HCT116 (cell line): Measurements from ENCODE around the gene DLEC1. TPM values are rescaled to one million over a fixed set of nuclear protein-coding genes. Genes with fewer than 3 reads are reported as not detected.

Experiments
- ATAC-seq: fragments of 200-7000 bp; cut with Tn5 transposase; 2 replicates; pipeline ENCODE4 v1.9.1; 2020; ENCODE audit warnings: mild to moderate bottlenecking, moderate library complexity
- BruUV-seq: library from RNA; stranded (reverse); fragments of 400-500 nt; replicated peaks from 2 replicates; lab custom pipeline; 2021; lab: Mats Ljungman, UMichigan
- CTCF ChIA-PET: fragments of 300-600 bp; sonication (Branson Sonifier 250); formaldehyde crosslinking; loops from one replicate; lab custom pipeline; 2021; ENCODE audit warnings: antibody characterized with exemption; lab: Charles Lee
- POLR2A ChIA-PET: fragments of 300-600, 350-600 bp; sonication (Branson Sonifier 250); formaldehyde crosslinking; loops from one replicate; lab custom pipeline; 2021; ENCODE audit warnings: antibody characterized with exemption; lab: Charles Lee
- RAD21 ChIA-PET, 2 experiments: fragments of 300-600 bp; sonication (Branson Sonifier 250); formaldehyde crosslinking; loops; one replicate each; lab custom pipeline; 2023; ENCODE audit warnings: low total read pairs in 2 of 2; ENCODE audit not compliant: uncharacterized antibody in 2 of 2, unreplicated experiment in 2 of 2, low non-redundant PET in 1 of 2; lab: Charles Lee
- DNase-seq: peaks from one replicate; pipeline ENCODE4 v3.0.0-alpha.2; 2010; ENCODE audit warnings: low read depth, low spot score
- H2AFZ ChIP-seq: fragments of 200-600 bp; shearing (Covaris generic), sonication (generic); 2 replicates; pipeline ENCODE4 v1.6.1; 2017; ENCODE audit warnings: low read depth, mixed run types, mixed read lengths, antibody characterized with exemption, low read length; ENCODE audit not compliant: poor library complexity, severe bottlenecking
- H3K27ac ChIP-seq: 2 replicates; pipeline ENCODE4 v1.5.1; 2012; ENCODE audit warnings: low read depth, low read length
- H3K27me3 ChIP-seq: fragments of 200-600 bp; sonication (generic); 2 replicates; pipeline ENCODE4 v1.6.1; 2016; ENCODE audit warnings: mixed run types, low read length, mixed read lengths; ENCODE audit not compliant: insufficient read depth
- H3K36me3 ChIP-seq, 2 experiments: fragments of 200-500 bp in 1 of 2; fragments of 200-600 bp in 1 of 2; sonication (Bioruptor generic) in 1 of 2; sonication (generic) in 1 of 2; 2 replicates each; pipeline versions ENCODE4 v1.5.1 to v1.6.1; 2014 to 2016; ENCODE audit warnings: low read length in 2 of 2, inconsistent platforms in 1 of 2, mixed read lengths in 1 of 2, mixed run types in 1 of 2; ENCODE audit not compliant: insufficient read depth in 2 of 2, control insufficient read depth in 1 of 2
- H3K4me1 ChIP-seq, 2 experiments: fragments of 200-600 bp in 1 of 2; sonication (generic) in 1 of 2; 2 replicates each; pipeline versions ENCODE4 v1.5.1 to v1.6.1; 2012 to 2017; ENCODE audit warnings: low read length in 2 of 2, inconsistent platforms in 1 of 2, mild to moderate bottlenecking in 1 of 2, mixed read lengths in 1 of 2, mixed run types in 1 of 2, moderate library complexity in 1 of 2; ENCODE audit not compliant: insufficient read depth in 2 of 2, control insufficient read depth in 1 of 2
- H3K4me2 ChIP-seq: fragments of 200-600 bp; sonication (generic); 2 replicates; pipeline ENCODE4 v1.6.1; 2017; ENCODE audit warnings: mixed run types, low read length, mixed read lengths
- H3K4me3 ChIP-seq, 2 experiments: fragments of 200-600 bp in 1 of 2; sonication (generic) in 1 of 2; replicated peaks in 1 of 2; 2 replicates each; pipeline ENCODE4 v1.5.1; 2011 to 2016; ENCODE audit warnings: low read length in 2 of 2, control low read depth in 1 of 2, low read depth in 1 of 2, mild to moderate bottlenecking in 1 of 2, mixed read lengths in 1 of 2, mixed run types in 1 of 2
- H3K79me2 ChIP-seq: fragments of 200-600 bp; sonication (generic); 2 replicates; pipeline ENCODE4 v1.6.1; 2017; ENCODE audit warnings: mild to moderate bottlenecking, mixed run types, low read length, moderate library complexity, mixed read lengths; ENCODE audit not compliant: insufficient read depth
- H3K9ac ChIP-seq: fragments of 200-600 bp; sonication (generic); 2 replicates; pipeline ENCODE4 v1.6.1; 2016; ENCODE audit warnings: low read length, mixed read lengths
- H3K9me2 ChIP-seq: fragments of 200-600 bp; sonication (generic), shearing (Covaris generic); 2 replicates; pipeline ENCODE4 v1.6.1; 2017; ENCODE audit warnings: mixed run types, mild to moderate bottlenecking, moderate library complexity; ENCODE audit not compliant: insufficient read depth
- H3K9me3 ChIP-seq, 2 experiments: fragments of 200-500 bp in 1 of 2; fragments of 200-600 bp in 1 of 2; sonication (Bioruptor generic) in 1 of 2; sonication (generic) in 1 of 2; 2 replicates each; pipeline ENCODE4 v1.6.1; 2014 to 2017; ENCODE audit warnings: low read length in 2 of 2, mixed read lengths in 2 of 2, inconsistent platforms in 1 of 2, low read depth in 1 of 2, mild to moderate bottlenecking in 1 of 2, mixed run types in 1 of 2, moderate library complexity in 1 of 2; ENCODE audit not compliant: control insufficient read depth in 1 of 2, insufficient read depth in 1 of 2
- H4K20me1 ChIP-seq: fragments of 200-600 bp; sonication (generic), shearing (Covaris generic); 2 replicates; pipeline ENCODE4 v1.6.1; 2017; ENCODE audit warnings: mixed run types, mild to moderate bottlenecking, moderate library complexity; ENCODE audit not compliant: insufficient read depth
- CBX3 ChIP-seq: IDR thresholded peaks from 2 replicates; pipeline ENCODE4 v1.6.1; 2012; ENCODE audit warnings: low read depth
- CEBPB ChIP-seq: IDR thresholded peaks from 2 replicates; pipeline ENCODE4 v1.6.1; 2012; ENCODE audit warnings: low read depth
- CTCF ChIP-seq, 3 experiments: fragments of 200-600 bp in 1 of 3; sonication (generic) in 1 of 3; IDR thresholded peaks in 2 of 3; conservative IDR thresholded peaks in 1 of 3; 2 replicates each; pipeline ENCODE4 v1.5.1; 2012 to 2017; ENCODE audit warnings: low read depth in 2 of 3, low read length in 2 of 3, antibody characterized with exemption in 1 of 3, borderline replicate concordance in 1 of 3, control low read depth in 1 of 3, mild to moderate bottlenecking in 1 of 3, mixed read lengths in 1 of 3, mixed run types in 1 of 3, moderate library complexity in 1 of 3; ENCODE audit not compliant: insufficient read depth in 1 of 3
- EGR1 ChIP-seq: IDR thresholded peaks from 2 replicates; pipeline ENCODE4 v1.6.1; 2012; ENCODE audit warnings: low read depth
- ELF1 ChIP-seq: IDR thresholded peaks from 2 replicates; pipeline ENCODE4 v1.6.1; 2012; ENCODE audit warnings: low read depth, borderline replicate concordance
- EZH2 ChIP-seq: fragments of 200-600 bp; sonication (generic); IDR thresholded peaks from 2 replicates; pipeline ENCODE4 v1.6.1; 2017; ENCODE audit warnings: antibody characterized with exemption, mixed run types
- EZH2phosphoT487 ChIP-seq: fragments of 200-600 bp; IDR thresholded peaks from 2 replicates; pipeline ENCODE4 v1.6.1; 2018; ENCODE audit warnings: antibody characterized with exemption, borderline replicate concordance
- FOSL1 ChIP-seq: IDR thresholded peaks from 2 replicates; pipeline ENCODE4 v1.6.1; 2012; ENCODE audit warnings: low read depth
- JUND ChIP-seq: IDR thresholded peaks from 2 replicates; pipeline ENCODE4 v1.6.1; 2012
- MAX ChIP-seq: IDR thresholded peaks from 2 replicates; pipeline ENCODE4 v1.6.1; 2012
- POLR2A ChIP-seq: IDR thresholded peaks from 2 replicates; pipeline ENCODE4 v1.7.0; 2011; ENCODE audit warnings: borderline replicate concordance; ENCODE audit not compliant: insufficient read depth, insufficient read length; ENCODE audit errors: extremely low read depth
- POLR2AphosphoS5 ChIP-seq: IDR thresholded peaks from 2 replicates; pipeline ENCODE4 v1.6.1; 2011; ENCODE audit warnings: mild to moderate bottlenecking, low read depth, low read length, moderate library complexity
- RAD21 ChIP-seq: IDR thresholded peaks from 2 replicates; pipeline ENCODE4 v1.6.1; 2012; ENCODE audit warnings: low read depth, mild to moderate bottlenecking
- REST ChIP-seq: IDR thresholded peaks from 2 replicates; pipeline ENCODE4 v1.6.1; 2012; ENCODE audit warnings: low read depth
- SP1 ChIP-seq: IDR thresholded peaks from 2 replicates; pipeline ENCODE4 v1.6.1; 2012; ENCODE audit warnings: low read depth
- SRF ChIP-seq: IDR thresholded peaks from 2 replicates; pipeline ENCODE4 v1.6.1; 2012; ENCODE audit warnings: low read depth
- TCF7L2 ChIP-seq: IDR thresholded peaks from 2 replicates; pipeline ENCODE4 v1.7.0; 2011; ENCODE audit warnings: borderline replicate concordance, inconsistent platforms; ENCODE audit not compliant: insufficient read depth, insufficient read length; ENCODE audit errors: extremely low read depth
- YY1 ChIP-seq: IDR thresholded peaks from 2 replicates; pipeline ENCODE4 v1.6.1; 2011; ENCODE audit warnings: low read length, low read depth, moderate library complexity, mild to moderate bottlenecking; ENCODE audit not compliant: insufficient replicate concordance; ENCODE audit errors: extremely low read depth
- ZBTB33 ChIP-seq: IDR thresholded peaks from 2 replicates; pipeline ENCODE4 v1.6.1; 2011; ENCODE audit warnings: mild to moderate bottlenecking, low read length, moderate library complexity; ENCODE audit not compliant: insufficient replicate concordance; ENCODE audit errors: extremely low read depth
- ZFX ChIP-seq: fragments of 450-650 bp; IDR thresholded peaks from 2 replicates; pipeline ENCODE4 v1.6.1; 2017
- intact Hi-C: fragments of 100-400 bp; cut with micrococcal nuclease; formaldehyde crosslinking; loops from 2 replicates; pipeline ENCODE4 v1.10.0; 2022
- total RNA-seq: library from RNA; stranded (reverse); gene quantifications from one replicate; pipeline ENCODE4 v1.2.1, GENCODE V29; 2021; ENCODE audit not compliant: unreplicated experiment

The DLEC1 gene
- total RNA-seq, 1 experiment from 2014 or later = 0.61 TPM

GRCh38 chr3:38046821-38047220 lies 7.8 kb downstream of the DLEC1 start:
- ChIA-PET CTCF (no interaction called here), POLR2A (no interaction called here)
- no peaks in the 10 kb centered on the region for H3K27me3 ChIP-seq
- TF ChIP-seq POLR2A (no peak), EZH2 (no peak), CBX3 (no peak), CEBPB (no peak), REST (no peak), ZBTB33 (no peak), JUND (no peak), EZH2phosphoT487 (no peak), SRF (no peak), YY1 (no peak), POLR2AphosphoS5 (no peak), SP1 (no peak), EGR1 (no peak), MAX (no peak), ZFX (no peak), CTCF (IDR thresholded peaks at IDR 0.05 in 2 of 3, conservative IDR thresholded peaks at IDR 0.05 in 1 of 3; ENCODE audit: borderline replicate concordance in 1 of 3, insufficient read depth in 1 of 3, low read depth in 2 of 3, low read length in 2 of 3) (no peak), RAD21 (no peak), TCF7L2 (no peak), ELF1 (no peak), FOSL1 (no peak)
- TF ChIP-seq, all 23 proteins: peak for 0
- Histone ChIP-seq H3K4me3 (no peak overlapping the region), H3K4me2 (no peak overlapping the region), H3K79me2 (no peaks in the 10 kb centered on the region), H3K36me3 (no peaks in the 10 kb centered on the region), H3K9me3 (no peaks in the 10 kb centered on the region), H3K9me2 (no peaks in the 10 kb centered on the region), H3K27ac (no peak overlapping the region), H2AFZ (no peak overlapping the region), H4K20me1 (no peaks in the 10 kb centered on the region), H3K4me1 (no peaks in the 10 kb centered on the region), H3K9ac (no peak overlapping the region)
- no peak for DNase-seq
- RAD21 ChIA-PET = no interaction called here
- ATAC-seq = no peak
- BruUV-seq = no TSS peak
- intact Hi-C loops = no loop called here
